Hypothalamus (tissue), 51 donors: ENCODE data around the gene ATP13A4.

Experiments
- DNase-seq, 51 donors: peaks; one replicate each; lab custom pipeline; 2025; lab: John Stamatoyannopoulos, UW

Gene ATP13A4, protein sequence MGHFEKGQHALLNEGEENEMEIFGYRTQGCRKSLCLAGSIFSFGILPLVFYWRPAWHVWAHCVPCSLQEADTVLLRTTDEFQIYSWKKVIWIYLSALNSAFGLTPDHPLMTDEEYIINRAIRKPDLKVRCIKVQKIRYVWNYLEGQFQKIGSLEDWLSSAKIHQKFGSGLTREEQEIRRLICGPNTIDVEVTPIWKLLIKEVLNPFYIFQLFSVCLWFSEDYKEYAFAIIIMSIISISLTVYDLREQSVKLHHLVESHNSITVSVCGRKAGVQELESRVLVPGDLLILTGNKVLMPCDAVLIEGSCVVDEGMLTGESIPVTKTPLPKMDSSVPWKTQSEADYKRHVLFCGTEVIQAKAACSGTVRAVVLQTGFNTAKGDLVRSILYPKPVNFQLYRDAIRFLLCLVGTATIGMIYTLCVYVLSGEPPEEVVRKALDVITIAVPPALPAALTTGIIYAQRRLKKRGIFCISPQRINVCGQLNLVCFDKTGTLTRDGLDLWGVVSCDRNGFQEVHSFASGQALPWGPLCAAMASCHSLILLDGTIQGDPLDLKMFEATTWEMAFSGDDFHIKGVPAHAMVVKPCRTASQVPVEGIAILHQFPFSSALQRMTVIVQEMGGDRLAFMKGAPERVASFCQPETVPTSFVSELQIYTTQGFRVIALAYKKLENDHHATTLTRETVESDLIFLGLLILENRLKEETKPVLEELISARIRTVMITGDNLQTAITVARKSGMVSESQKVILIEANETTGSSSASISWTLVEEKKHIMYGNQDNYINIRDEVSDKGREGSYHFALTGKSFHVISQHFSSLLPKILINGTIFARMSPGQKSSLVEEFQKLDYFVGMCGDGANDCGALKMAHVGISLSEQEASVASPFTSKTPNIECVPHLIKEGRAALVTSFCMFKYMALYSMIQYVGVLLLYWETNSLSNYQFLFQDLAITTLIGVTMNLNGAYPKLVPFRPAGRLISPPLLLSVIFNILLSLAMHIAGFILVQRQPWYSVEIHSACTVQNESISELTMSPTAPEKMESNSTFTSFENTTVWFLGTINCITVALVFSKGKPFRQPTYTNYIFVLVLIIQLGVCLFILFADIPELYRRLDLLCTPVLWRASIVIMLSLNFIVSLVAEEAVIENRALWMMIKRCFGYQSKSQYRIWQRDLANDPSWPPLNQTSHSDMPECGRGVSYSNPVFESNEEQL

DNA sequence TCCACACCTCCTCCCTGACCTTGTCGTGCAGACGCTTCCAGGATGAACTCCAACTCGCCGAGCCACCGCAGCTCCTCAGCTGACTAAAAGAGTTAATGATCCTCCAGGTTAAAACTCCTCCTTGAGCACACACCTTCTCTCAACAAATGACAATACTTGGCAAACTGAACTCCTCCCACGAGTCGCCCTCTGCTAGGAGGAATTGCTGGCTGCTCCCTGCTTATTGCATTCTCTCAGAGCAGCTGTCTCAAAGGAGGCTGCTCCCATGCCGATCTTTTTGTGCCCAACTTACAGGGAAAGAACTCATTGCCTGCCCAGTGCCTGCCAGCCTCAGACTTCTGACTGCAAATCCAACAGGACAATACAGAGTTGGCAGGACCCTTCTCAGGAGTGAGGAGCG lies at the start of gene ATP13A4:
ATP13A4 (minus strand) TSS at position 85 of the 400 bp plus-strand sequence. CDS start 96 bp downstream, outside the sequence.
- peak in 22 of 51 donors; percentile 6 to 54 (median 34) for DNase-seq

DNA sequence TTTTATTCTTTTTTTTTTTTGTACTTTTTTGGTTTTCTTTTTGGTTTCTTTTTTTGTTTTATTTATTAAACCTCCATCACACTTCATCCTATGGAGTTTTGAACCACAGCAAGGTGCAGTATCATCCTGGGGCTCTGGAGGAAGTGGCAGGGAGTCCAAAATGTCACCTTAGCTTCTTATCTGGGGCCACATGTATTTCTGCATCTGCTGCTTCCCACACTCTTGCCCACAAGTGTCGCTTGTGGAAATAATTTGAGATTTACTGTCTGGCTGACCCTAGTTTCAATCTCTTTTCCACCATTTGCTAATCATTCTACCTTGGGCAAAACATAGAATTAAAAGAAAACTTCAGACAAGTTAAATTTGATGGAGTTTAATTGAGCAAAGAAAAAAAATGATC lies 44.7 kb upstream of the ATP13A4 start:
- DNase-seq, result no peak

DNA sequence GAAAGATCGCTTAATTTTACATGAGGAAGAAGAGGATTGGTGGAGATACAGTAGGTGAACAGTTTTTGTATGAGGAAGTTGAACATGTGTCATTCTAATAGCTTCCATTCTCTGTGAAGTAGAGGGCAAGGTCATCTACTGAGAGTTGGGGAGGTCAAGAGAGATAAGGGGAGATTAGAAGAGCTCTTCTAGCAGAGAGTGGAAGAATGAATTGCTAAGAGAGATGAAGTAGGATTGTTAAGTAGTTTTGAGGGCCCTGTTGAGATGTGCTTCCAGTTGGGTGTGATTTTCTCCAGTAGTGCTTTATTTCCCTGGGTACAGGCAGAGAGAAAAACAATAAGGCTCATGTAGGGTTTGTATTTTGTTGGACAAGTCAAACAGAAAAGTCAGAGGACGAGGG lies 43.5 kb upstream of the ATP13A4 start:
- DNase-seq, result no peak

DNA sequence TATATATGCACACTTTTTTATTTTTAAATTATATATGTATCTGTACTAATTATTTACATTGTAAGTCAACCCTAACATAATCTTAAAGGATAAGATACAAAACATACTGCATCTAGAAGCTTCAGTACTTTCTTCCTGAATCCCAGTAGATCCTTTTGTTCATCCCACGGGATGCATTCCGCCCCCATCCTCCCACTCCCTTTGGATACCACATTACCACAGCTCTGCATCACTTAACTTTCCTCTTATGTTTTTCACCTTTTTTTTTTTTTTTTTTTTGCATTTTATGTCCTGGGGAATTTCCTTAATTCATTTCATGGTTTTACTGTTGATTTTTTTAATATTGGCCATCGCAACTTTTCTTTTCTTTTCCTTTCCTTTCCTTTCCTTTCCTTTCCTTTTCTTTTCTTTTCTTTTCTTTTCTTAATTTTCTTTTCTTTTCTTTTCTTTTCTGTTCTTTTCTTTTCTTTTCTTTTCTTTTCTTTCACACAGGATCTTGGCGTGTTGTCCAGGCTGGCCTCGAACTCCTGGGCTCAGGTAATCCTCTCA lies 41.3 kb upstream of the ATP13A4 start:
- no peak for DNase-seq

DNA sequence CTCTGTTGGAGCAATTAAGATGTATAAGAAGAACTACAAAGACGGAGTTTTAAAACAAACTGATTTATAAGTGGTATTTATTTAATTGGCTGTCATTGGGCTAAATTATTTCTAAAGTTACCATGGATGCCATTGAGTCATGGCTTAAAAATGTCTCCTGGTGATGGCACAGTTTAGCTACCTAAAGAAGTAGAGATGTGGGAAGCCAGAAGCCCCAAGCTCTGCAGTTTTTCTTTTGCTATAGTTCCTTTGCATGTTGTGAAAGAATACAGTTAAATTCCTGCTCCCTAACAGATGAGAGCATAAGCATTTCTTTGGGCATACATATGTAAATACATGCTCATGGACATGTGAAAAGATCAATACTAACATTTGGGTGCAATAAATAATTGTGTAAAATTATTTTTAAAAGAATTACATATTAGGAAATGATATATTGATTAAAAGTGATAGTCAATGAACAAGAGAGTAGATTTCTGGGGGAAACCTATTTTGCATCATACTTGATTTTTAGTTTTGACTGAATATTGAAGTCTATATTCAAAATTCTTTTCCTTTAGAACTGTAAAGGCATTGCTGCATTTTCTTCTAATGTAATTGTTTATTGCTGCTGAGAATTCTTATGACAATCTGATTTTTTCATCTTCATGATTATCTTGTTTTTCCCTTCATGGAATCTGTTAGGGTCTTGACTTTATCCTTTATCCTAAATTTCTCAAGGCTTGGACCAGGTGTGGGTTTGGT lies 40.4 kb upstream of the ATP13A4 start:
- DNase-seq, result no peak

DNA sequence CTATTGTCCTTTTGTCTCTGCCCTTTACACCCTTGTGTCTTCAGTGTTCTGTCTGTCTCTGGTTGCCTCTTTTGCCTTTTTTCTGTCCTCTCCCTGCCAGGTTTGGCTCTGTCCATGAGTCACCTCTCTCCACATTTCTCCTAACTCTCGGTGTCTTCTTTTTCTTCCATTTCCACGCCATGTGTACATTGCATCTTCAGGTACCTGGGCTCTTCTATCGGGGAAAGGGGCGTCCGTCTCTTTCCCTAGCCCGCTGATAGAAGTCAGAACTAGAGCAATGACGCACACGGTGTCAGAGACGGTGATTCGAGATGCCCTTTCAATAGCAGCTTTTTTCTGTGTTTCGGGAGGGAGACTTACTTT lies 39.0 kb upstream of the ATP13A4 start:
- DNase-seq, result peak in 3 of 51 donors; percentile 2 to 53 (median 24)

DNA sequence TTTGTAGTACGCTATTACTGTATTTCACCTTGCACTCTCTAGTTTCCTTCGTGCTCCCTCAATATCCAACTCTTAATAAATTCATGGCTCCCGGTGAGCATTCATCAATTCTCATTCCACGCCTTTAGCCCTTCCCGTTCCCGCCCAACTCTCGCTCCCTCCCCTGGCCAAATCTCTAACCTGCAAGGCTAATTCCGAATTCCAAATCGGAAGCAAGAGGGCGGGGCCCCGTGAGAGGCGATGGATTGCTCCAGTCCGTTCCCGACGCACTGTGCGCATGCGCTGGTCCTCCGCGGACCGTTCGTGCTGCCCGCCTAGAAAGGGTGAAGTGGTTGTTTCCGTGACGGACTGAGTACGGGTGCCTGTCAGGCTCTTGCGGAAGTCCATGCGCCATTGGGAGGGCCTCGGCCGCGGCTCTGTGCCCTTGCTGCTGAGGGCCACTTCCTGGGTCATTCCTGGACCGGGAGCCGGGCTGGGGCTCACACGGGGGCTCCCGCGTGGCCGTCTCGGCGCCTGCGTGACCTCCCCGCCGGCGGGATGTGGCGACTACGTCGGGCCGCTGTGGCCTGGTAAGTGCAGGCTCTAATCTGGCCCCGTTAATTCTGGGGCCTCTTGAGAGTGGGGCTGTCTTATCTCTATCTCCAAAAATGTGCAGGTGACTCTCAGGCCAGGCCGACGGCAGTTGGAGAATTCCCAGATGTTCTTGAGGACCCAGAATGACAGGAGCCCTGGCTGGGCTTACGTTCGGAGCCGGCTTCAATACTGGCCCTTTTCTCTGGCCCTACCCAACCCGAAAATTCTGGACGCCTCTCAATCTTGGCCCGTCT lies 38.4 kb upstream of the ATP13A4 start, which contains the start of gene OPA1:
OPA1 (plus strand) TSS at position 368 of the 827 bp plus-strand sequence; CDS start at position 538, 170 bp downstream.
- peak; percentile 73 to 98 (median 94) for DNase-seq

DNA sequence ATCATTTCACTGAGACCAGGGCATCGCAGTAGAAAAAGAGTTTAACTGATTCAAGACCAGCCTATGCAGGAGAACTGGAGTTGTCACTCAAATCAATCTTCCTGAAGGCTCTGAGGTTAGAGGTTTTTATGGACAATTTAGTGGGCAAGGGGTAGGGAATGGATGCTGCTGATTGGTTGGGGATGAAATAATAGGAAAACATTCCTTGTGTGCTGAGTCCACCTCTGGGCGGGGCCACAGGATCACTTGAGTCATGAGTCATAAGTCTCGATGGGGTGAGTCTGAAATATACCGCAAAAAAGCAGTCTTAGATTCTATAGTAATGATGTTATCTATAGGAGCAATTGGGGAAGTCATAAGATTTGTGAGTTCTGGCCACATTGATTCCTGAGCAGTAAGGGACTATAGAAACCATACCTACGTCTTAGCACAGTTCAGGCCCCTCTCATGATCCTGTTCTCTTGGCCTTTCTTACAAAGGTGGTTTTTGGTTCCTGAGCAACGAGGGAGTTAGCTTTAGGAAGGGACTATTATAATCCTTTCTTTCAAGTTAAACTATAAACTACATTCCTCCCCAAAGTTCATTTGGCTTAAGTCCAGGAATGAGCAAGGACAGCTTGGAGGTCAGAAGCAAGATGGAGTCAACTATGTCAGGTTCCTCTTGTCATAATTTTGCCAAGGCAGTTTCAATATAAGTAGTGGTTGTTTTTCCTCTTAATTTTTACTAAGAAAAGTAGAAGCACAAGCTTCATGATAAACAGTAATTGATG lies 35.6 kb upstream of the ATP13A4 start:
- no peak for DNase-seq

DNA sequence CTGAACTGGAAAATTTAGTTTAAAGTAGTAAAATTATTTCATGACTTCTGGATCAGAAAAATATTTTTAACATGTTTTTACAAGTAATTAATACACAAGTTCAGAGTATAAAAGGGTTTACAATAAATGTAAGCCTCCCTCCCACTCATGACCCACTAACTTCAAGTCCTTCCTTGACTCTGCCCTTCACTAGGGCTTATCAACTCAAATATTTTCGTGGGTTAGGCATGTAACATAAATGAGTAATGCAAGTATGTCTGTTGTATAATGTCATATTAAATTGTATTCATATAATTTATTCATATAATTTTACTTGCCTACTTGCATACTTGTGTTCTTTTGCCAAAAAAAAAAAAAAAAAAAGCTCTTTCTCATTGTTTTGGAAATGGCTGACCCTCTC lies 34.9 kb upstream of the ATP13A4 start:
- no peak for DNase-seq

DNA sequence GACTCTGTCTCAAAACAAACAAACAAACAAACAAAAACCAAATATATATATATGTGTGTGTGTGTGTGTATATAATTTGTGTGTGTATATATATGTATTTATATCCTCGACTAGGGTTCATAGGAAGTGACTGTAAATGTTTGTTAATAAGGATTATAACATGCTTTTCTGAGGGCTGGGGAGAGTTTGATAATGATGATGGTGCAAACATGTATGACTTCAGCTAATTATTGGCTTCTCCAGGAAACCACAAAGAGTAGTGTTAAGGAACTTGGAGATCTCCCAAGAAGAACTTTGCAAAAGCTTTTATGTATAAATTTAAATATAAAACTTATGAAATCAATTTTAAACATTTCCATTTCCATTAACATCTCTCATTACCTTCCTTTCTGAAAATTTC lies 34.4 kb upstream of the ATP13A4 start:
- DNase-seq, result no peak

DNA sequence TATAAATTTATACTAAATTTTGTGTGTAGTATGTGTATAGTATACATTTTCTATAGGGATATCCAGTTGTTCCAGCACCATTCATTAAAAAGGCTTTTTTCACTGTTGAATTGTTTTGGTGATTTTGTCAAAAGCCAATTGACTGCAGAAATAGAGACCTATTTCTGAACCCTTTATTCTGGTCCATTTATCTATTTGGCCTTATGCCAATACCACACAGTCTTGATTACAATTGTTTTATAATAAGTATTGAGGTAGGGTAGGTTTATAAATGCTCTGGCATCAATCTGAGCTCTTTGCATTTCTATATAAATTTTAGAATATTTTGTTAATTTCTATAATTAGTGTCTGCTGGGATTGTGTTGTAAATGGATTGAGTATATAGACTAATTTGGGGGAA lies 31.8 kb upstream of the ATP13A4 start:
- no peak for DNase-seq

DNA sequence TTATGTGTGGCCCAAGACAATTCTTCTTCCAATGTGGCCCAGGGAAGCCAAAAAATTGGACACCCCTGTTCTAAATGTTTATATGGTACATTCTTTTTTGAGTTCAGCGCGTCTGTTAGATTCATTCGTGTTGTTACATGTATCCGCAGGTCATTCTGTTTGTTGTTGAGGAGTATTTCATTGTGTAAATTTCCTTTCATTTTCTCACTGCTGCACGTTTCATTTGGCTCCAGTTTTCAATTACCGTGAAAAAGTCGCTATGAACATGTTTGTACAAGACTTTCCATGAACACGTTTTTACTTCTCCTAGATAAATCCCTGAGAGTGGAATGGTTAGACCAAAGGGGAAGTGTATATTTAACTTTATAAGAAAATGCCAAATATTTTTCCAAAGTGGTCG lies 30.8 kb upstream of the ATP13A4 start:
- DNase-seq, result no peak

DNA sequence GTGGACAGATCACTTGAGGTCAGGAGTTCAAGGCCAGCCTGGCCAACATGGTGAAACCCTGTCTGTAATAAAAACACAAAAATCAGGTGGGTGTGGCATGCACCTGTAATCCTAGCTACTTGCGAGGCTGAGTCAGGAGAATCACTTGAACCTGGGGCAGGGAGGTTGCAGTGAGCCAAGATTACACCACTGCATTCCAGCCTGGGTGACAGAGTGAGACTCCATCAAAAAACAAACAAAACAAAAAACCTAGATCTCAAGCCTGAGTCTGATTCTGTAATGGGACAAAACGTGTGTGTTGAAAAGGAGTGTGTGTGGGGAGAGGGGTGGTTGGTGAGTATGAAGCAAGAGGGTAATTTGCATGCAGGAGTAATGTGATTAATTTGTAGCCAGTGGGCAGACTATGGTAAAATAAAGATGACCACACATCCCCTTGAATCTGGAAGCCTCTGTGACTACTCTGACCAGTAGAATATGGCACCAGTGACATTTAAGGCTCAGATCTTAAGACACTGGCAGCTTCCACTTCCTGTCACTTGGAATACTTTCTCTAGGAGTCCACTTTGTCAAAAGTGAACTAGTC lies 19.9 kb upstream of the ATP13A4 start:
- DNase-seq, result no peak

DNA sequence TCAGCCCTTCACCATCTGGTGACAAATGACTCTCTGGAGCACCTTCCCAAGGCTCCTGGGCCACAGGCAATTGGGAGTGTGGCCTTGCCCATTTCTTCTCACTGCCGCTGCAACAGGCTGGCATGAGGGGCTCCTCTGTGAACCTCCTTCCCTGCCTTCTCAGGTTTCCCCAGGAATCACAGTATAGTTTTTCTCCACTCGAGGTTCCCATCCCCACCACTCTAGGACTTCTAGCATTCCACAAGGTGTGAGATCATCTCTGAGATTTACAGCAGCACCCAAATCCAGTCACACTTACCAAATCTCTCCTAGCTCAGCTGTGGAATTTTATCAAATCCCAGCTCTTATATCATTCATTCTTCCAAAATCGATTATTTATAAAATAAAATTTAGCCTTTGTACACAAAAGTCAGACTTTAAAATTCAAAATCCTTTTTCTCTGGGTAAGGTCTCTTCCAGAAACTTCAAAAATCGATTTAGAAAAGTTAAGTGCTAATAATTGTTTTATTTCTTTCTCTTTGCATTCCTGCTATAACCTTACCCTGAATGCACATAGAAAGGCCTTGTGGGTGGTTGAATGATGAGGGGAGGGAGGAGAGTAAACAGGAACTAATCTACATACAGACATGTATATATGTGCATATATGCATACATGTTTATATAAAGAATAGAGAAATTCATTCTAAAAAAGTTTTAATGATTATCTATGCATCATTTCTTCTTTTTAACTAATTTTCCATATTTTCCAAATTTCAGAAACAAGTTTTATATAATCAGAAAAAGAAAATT lies 18.9 kb upstream of the ATP13A4 start:
- no peak for DNase-seq

DNA sequence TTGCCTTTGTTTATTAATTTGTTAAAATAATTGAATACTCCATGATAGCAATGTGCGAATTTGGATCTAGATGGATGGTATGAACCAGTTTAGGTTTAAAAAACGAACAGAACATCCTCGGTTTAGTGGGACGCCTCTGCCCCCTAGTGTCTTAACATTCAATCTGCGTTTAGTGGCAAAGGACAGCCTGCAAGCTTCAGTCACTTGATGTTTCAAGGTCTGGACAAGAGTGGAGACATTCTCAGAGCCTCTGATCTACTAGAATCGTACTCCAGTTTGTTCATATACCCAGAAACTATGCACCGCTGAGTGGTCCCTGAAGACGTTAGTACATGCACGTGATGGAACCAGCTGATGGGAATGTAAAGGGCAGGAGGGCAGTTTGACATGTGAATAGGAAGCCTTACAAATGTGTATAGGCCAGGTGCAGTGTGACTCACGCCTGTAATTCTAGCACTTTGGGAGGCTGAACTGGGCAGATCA lies 17.8 kb upstream of the ATP13A4 start:
- DNase-seq, result peak in 36 of 51 donors; percentile 2 to 78 (median 34)

DNA sequence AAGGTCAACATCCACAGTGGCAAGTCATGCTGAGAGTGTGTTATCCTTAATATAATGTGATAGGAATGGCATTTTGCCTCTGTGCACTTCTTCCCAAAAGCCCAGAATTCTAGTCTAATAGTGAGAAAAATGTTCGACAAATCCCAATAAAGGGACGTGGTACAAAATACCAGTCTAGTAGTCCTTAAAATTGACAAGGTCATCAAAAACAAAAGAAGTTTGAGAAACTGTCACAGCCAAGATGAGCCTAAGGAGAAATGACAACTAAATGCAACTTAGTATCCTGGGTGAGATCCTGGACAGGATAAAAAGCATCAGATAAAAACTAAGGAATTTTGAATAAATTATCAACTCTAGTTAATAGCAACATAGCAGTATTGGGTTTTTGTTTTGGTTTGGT lies 14.4 kb upstream of the ATP13A4 start:
- DNase-seq, result no peak

DNA sequence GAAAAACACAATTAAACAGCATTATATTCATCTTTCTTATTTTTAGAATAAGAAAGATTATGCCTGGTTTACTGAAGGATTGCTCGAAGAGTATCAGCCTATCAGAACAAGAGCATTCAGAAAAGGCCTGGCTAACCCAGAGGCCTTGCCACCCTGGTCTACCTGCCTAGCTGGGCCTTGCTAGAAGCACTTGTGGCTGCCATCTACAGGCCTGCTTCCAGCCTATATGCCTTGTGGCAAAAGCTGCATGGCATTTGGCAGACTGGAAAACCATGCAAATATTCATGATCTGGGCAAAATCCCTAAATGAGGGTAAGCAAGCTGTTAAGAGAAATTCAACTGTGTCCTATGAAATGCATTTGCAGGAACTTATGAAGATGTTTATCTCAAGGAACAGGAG lies 9.3 kb upstream of the ATP13A4 start:
- peak in 9 of 51 donors; percentile 2 to 43 (median 10) for DNase-seq
